HepG2 (cell line): Measurements from ENCODE around the gene CSNK1D. TPM values are rescaled to one million over a fixed set of nuclear protein-coding genes. Genes with fewer than 3 reads are reported as not detected.

Experiments
- AGO2 ChIP-seq: fragments of 200-400 bp; formaldehyde crosslinking; optimal IDR thresholded peaks from 2 replicates; pipeline ENCODE3; 2017; ENCODE audit warnings: mild to moderate bottlenecking, low read depth, low read length, moderate library complexity
- ATF2 ChIP-seq: sonication (generic); formaldehyde crosslinking; IDR thresholded peaks from 2 replicates; pipeline ENCODE4 v1.4.0; 2020; ENCODE audit warnings: missing genetic modification reagents
- DMAP1 ChIP-seq: IDR thresholded peaks from 2 replicates; pipeline ENCODE4 v1.6.1; 2016
- HNRNPK ChIP-seq: fragments of 200-400 bp; formaldehyde crosslinking; IDR thresholded peaks from 2 replicates; pipeline ENCODE4 v1.6.1; 2018; ENCODE audit warnings: low read length, low read depth, moderate library complexity, mild to moderate bottlenecking; ENCODE audit not compliant: poor library complexity, severe bottlenecking
- MAFF ChIP-seq: IDR thresholded peaks from 2 replicates; pipeline ENCODE4 v1.6.1; 2011; ENCODE audit warnings: low read depth, low read length, improper control_type of control experiment
- MEF2D ChIP-seq: sonication (generic); formaldehyde crosslinking; IDR thresholded peaks from 2 replicates; pipeline ENCODE4 v1.5.1; 2020; ENCODE audit warnings: mild to moderate bottlenecking, missing genetic modification reagents
- NBN ChIP-seq: fragments of 450-650 bp; conservative IDR thresholded peaks from 2 replicates; pipeline ENCODE4 v1.6.1; 2017
- NFE2L1 ChIP-seq: sonication (generic); formaldehyde crosslinking; IDR thresholded peaks from 2 replicates; pipeline ENCODE4 v1.4.0; 2020; ENCODE audit warnings: missing genetic modification reagents, mild to moderate bottlenecking, borderline replicate concordance
- NFIC ChIP-seq: IDR thresholded peaks from 2 replicates; pipeline ENCODE4 v1.6.1; 2012; ENCODE audit warnings: mild to moderate bottlenecking, low read length, inconsistent platforms
- NRL ChIP-seq: sonication (generic); formaldehyde crosslinking; IDR thresholded peaks from 2 replicates; pipeline ENCODE4 v1.5.0; 2020; ENCODE audit warnings: missing genetic modification reagents, mild to moderate bottlenecking, moderate library complexity, borderline replicate concordance
- PBX2 ChIP-seq: IDR thresholded peaks from 2 replicates; pipeline ENCODE4 v1.6.1; 2016; ENCODE audit warnings: control low read depth
- RAD21 ChIP-seq: fragments of 450-650 bp; formaldehyde crosslinking; IDR thresholded peaks from 2 replicates; pipeline ENCODE4 v1.5.0; 2020; ENCODE audit warnings: mild to moderate bottlenecking
- REL ChIP-seq: sonication (generic); formaldehyde crosslinking; conservative IDR thresholded peaks from 2 replicates; pipeline ENCODE4 v1.8.0; 2022; ENCODE audit warnings: mild to moderate bottlenecking, missing genetic modification reagents, moderate library complexity
- RFX1 ChIP-seq: fragments of 450-650 bp; IDR thresholded peaks from 2 replicates; pipeline ENCODE4 v1.6.1; 2017
- SMARCE1 ChIP-seq: fragments of 450-650 bp; IDR thresholded peaks from 2 replicates; pipeline ENCODE4 v1.6.1; 2017; ENCODE audit warnings: borderline replicate concordance
- SP1 ChIP-seq, 2 experiments: fragments of 450-650 bp in 1 of 2; sonication (generic) in 1 of 2; formaldehyde crosslinking in 1 of 2; IDR thresholded peaks; 2 replicates each; pipeline versions ENCODE4 v1.4.0 to v1.6.1; 2016 to 2020; ENCODE audit warnings: missing genetic modification reagents in 1 of 2
- SYNCRIP ChIP-seq: fragments of 200-400 bp; formaldehyde crosslinking; IDR thresholded peaks from 2 replicates; pipeline ENCODE4 v1.6.1; 2018; ENCODE audit warnings: mild to moderate bottlenecking, low read depth, low read length; ENCODE audit not compliant: insufficient read depth
- TEAD3 ChIP-seq: optimal IDR thresholded peaks from 2 replicates; pipeline ENCODE3; 2016; ENCODE audit warnings: borderline replicate concordance
- ZBTB3 ChIP-seq: sonication (generic); formaldehyde crosslinking; IDR thresholded peaks from 2 replicates; pipeline ENCODE4 v1.4.0; 2020; ENCODE audit warnings: low read depth, mild to moderate bottlenecking, moderate library complexity, missing genetic modification reagents, borderline replicate concordance
- ZNF17 ChIP-seq: sonication (generic); formaldehyde crosslinking; IDR thresholded peaks from 2 replicates; pipeline ENCODE4 v1.5.0; 2020; ENCODE audit warnings: mild to moderate bottlenecking, missing genetic modification reagents
- ZNF230 ChIP-seq: sonication (generic); formaldehyde crosslinking; IDR thresholded peaks from 2 replicates; pipeline ENCODE4 v1.4.0; 2020; ENCODE audit warnings: mild to moderate bottlenecking, missing genetic modification reagents
- ZNF232 ChIP-seq: sonication (generic); formaldehyde crosslinking; IDR thresholded peaks from 2 replicates; pipeline ENCODE4 v1.4.0; 2020; ENCODE audit warnings: missing genetic modification reagents, borderline replicate concordance
- ZNF547 ChIP-seq: sonication (generic); formaldehyde crosslinking; IDR thresholded peaks from 2 replicates; pipeline ENCODE4 v1.5.1; 2020; ENCODE audit warnings: mild to moderate bottlenecking, missing genetic modification reagents
- ZNF562 ChIP-seq: sonication (generic); formaldehyde crosslinking; IDR thresholded peaks from 2 replicates; pipeline ENCODE4 v1.8.0; 2022; ENCODE audit warnings: missing genetic modification reagents, borderline replicate concordance
- ZNF605 ChIP-seq: sonication (generic); formaldehyde crosslinking; IDR thresholded peaks from 2 replicates; pipeline ENCODE4 v1.8.0; 2022; ENCODE audit warnings: mild to moderate bottlenecking, missing genetic modification reagents
- ZNF644 ChIP-seq: IDR thresholded peaks from 2 replicates; pipeline ENCODE4 v1.6.1; 2016; ENCODE audit warnings: low read depth
- ZNF782 ChIP-seq: sonication (generic); formaldehyde crosslinking; IDR thresholded peaks from 2 replicates; pipeline ENCODE4 v1.4.0; 2020; ENCODE audit warnings: missing genetic modification reagents, mild to moderate bottlenecking, borderline replicate concordance
- ZNF784 ChIP-seq: sonication (generic); formaldehyde crosslinking; IDR thresholded peaks from 2 replicates; pipeline ENCODE4 v1.5.1; 2020; ENCODE audit warnings: missing genetic modification reagents, mild to moderate bottlenecking, borderline replicate concordance
- polyA plus RNA-seq, 8 experiments: library from polyadenylated mRNA; depleted of rRNA in 3 of 8; stranded (reverse) in 7 of 8; unstranded in 1 of 8; fragments of >200 nt; fragmentation: Illumina TruSeq in 4 of 8; extraction: Trizol in 4 of 8; gene quantifications; 2 replicates each; pipeline versions ENCODE4 v1.2.1 to v1.2.3, GENCODE V29; 2011 to 2016; ENCODE audit warnings: low read depth in 4 of 8, missing spikeins in 1 of 8, mixed read lengths in 1 of 8; ENCODE audit not compliant: insufficient read depth in 1 of 8
- total RNA-seq, 5 experiments: library from RNA; depleted of rRNA; stranded (reverse); fragments of >200 nt; fragmentation: Illumina TruSeq; extraction: Trizol; gene quantifications; 2 replicates each; pipeline ENCODE4 v1.2.3, GENCODE V29; 2016; ENCODE audit warnings: low read depth in 1 of 5

Gene CSNK1D
- total and polyA plus RNA-seq, 2 of the 13 experiments (the other 11 are each of a cell fraction or from before 2014, with no cell fraction given) = 31.5 to 128 TPM

DNA sequence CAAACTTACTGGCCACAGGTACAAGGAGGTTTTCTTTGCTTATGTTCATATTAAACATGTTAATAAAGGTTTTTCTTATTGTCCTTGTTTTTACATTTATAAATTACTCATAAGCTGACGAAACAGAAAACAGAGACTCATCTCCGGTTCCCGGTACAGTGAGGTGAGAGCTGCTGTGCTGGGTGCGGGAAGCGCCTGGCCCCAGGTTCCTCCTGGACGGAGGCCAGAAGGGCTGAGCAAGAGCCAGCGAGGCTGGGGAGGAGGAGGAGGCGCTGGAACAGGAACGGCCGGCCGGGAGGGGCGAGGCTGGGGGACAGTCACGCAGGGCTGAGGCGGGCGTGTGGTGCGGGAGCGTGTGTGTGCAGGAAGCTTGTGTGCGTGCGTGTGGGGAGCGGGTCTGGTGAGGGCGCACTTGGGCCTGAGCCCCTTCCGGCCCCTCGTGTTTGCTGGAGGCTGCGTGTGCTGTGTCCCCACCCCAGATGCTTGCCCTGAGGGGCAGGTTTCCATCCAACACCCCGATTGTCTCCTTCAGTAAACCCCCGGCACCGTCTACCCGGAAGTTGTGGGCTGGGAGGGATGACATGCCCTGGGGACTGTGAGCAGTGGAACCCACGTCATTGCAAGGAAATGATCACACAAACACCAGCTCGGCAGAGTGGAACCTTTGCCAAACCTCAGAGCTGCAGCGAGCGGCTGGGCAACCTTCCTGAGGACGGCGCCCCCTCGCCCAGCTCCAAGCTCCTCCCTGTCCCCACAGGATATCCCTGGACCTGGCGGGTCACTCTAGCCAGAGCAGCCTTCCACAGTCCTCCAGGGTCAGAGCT, 24.4 kb upstream of the CSNK1D start (continued):
- TF ChIP-seq TEAD3 = no peak
- TF ChIP-seq ZBTB3 = no peak
- no peak for TF ChIP-seq SP1 (IDR thresholded peaks at IDR 0.05)
- TF ChIP-seq SP1 (CRISPR knock-in tag; IDR thresholded peaks at IDR 0.05) = no peak
- no peak for TF ChIP-seq MEF2D (CRISPR knock-in tag)
- peak; percentile 13 for TF ChIP-seq HNRNPK
- no peak for TF ChIP-seq SMARCE1
- TF ChIP-seq ZNF547 (CRISPR knock-in tag) = peak; percentile 74; the same call in 1 of the 2 replicates
- no peak for TF ChIP-seq ZNF784 (CRISPR knock-in tag)
- TF ChIP-seq PBX2 (CRISPR knock-in tag) = no peak
- no peak for TF ChIP-seq NFIC
- TF ChIP-seq ZNF782 (CRISPR knock-in tag) = no peak
- TF ChIP-seq RFX1 = no peak
- TF ChIP-seq ZNF605 = peak; percentile 22
- TF ChIP-seq ZNF562 = no peak
- TF ChIP-seq REL = no peak
- no peak; the same call in 1 of the 2 replicates for TF ChIP-seq ATF2 (CRISPR knock-in tag)
- TF ChIP-seq NFE2L1 (CRISPR knock-in tag) = peak; percentile 72; the same call in 1 of the 2 replicates
- TF ChIP-seq ZNF230 (CRISPR knock-in tag) = no peak
- TF ChIP-seq DMAP1 = peak; percentile 68; the same call in 1 of the 2 replicates
- no peak for TF ChIP-seq ZNF232 (CRISPR knock-in tag)
- no peak for TF ChIP-seq RAD21
- TF ChIP-seq AGO2 = no peak
- TF ChIP-seq MAFF = no peak
- TF ChIP-seq NBN = no peak
- no peak for TF ChIP-seq SYNCRIP
- 0 out of 2 replicates have a peak, but pooled peaks have one; percentile 36 for TF ChIP-seq ZNF17 (CRISPR knock-in tag)
- peak; percentile 30; the same call in 1 of the 2 replicates for TF ChIP-seq NRL (CRISPR knock-in tag)
- TF ChIP-seq ZNF644 = no peak
